HG02870 (cell line): Measurements from ENCODE around the gene SH2D4B.
A peak's percentile ranks its signal among the peaks of the same experiment; 100 is the strongest.
"Not testable (repeated sequence)": the region's sequence is repeated elsewhere in the genome, so short reads cannot be mapped to it uniquely, and the experiment has no call there.

Experiments
- ATAC-seq: cut with Tn5 transposase; IDR thresholded peaks from one replicate; pipeline ENCODE4 v1.9.1; 2021; ENCODE audit warnings: mild to moderate bottlenecking, moderate library complexity; ENCODE audit not compliant: unreplicated experiment

Gene SH2D4B

DNA sequence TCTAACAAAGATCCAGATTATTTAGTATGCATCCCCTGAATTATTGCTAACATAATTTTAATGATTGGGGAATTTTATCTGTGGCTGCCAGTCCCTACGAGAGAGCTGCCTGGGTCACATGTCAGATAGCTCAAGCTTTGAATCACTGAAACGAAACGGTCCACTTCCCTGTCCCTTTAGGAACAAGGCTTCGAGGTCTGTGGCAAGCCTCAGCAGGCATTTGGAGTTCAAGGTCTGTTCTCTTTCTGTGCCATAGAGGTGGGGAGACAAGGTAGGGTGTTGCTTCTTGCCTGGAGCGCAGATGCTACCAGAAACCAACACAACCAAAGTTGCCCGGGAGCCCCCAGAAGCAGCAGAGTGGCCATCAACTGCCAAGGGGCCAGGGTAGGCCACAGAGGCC, 13.9 kb upstream of the SH2D4B start:
- ATAC-seq: no peak

DNA sequence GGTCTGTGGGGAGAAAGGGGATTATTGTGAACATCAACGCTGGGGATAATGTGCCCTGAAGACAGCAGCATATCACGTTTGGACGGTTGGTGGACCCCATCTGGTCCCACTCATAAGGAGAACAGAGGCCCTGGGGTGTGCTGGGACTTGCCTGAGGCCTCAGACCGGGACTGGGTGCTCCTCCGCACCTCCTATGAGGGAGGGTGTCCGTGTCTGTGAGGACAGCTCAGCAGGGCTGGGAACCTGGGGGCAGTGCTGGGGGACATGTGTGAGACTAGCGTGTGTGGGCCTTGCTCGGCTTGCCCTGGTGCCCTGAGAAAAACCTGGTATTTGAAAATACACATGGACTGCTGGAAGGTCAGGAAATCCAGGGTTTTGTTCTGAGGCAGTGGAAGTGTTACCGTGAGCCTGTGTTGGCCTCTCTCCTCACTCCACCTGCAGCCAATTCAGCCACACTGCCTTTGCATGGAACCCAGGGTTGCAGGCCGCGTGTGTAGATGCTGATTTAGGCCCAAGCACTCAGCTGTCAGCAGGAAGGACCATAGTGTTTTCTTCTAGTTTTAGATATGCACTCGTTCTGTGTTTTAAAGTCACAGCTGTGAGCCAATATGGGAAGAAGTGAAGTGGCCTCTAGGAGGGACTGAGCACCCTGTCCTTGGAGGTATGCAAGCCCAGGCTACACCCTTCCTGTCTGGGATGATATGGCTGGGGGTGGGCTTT, 13.4 kb upstream of the SH2D4B start:
- ATAC-seq: no peak

DNA sequence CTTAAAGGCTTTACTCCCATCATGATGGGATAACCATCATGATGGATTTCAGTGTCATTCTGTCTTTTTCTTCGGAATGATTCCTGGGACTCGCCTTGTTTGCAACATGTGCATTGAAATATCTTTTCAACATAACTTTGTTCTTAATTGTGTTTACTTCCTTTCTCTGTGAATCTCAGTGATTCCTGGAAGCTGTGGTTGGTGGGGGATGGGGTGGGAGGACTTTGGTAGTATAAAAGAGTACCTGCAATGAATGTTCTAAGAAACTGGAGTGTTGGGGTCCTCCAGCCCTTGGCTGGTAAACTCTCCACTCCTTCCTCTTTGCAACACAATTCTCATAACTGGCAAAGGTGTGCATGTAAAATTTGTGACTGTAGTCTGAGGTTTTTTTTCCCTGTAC, 11.5 kb upstream of the SH2D4B start:
- ATAC-seq: no peak

DNA sequence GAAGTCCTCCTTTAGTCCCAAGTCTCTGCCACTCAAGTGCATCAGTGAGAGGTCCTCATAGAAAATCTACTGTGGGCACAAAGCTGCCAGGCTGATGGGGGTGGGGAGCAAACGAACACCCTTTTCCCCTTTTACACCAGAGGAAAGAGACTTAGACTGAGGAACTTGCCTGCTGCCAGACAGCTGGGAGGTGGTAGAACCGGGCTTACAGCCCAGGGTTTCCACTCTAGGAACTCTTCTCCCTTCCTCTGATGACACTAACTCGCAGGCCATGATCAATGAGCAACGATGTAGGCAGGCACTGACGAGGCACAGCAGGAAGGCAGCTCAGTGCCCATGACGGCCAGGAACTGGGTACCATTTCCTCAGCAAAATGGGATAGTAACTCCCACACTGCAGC, 11.0 kb upstream of the SH2D4B start:
- ATAC-seq: no peak

DNA sequence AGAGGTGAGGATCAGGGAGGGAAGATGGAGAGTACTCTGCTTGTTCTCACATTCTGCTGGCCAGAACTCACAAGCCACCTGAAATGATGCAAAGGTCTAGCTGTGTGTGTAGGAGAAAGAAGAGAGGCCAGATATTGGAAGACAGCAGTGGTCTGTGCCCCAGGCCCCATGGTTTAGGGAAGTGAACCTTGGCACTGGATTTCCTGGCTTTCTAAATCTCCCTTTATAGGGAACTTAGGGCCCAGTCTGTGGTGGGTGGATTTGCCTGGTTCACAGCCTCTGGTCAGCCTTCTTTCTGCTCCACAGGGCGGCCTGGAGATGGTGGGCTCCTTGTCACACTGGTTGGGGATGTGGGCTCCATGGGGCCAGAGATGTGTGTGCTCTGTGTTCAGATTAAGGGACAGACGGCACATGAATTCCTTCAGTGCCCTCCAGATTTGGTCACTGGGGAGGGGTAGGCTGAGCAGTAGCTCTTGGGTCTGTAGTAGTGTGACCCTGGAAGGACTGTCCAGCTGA, 9.5 kb upstream of the SH2D4B start:
- ATAC-seq: no peak

DNA sequence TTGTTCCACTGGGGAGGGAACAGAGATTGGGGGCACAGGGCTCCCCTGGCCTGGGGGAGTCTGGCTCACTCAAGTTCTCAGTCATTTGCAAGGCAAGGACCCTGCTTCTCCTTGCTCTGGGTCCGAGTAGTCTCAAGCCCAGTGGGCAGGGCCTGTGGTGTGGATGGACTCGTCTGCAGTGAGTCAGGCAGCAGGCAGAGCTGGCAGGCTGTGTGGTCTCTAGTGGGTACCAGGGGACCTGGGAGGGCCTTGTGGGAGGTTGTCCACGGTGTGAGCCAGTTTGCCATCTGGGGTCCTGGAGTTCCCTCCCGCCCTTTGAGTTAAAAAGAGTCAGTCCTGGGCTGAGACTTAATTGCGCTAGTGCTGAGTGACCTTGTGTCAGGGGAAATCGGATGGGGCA, 8.8 kb upstream of the SH2D4B start:
- ATAC-seq: no peak

DNA sequence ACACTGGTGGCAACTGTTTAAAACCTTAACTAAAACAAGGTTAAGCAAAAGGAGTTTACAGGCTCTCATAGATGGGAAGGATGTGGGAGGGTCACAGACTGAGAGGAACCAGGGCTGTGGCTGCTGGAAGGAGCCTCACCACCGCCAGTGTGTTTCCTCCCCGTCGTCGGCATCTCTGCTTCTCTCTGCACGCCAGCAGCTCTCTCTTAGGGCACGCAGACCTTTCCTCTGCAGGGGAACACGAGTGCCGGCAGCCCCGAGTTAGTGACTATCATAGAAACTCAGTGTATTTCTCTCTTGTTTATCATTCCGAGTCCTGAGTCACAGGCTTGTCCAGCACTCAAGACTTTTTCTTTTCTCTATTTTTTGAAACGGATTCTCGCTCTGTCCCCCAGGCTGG, 8.1 kb upstream of the SH2D4B start:
- ATAC-seq: no peak

DNA sequence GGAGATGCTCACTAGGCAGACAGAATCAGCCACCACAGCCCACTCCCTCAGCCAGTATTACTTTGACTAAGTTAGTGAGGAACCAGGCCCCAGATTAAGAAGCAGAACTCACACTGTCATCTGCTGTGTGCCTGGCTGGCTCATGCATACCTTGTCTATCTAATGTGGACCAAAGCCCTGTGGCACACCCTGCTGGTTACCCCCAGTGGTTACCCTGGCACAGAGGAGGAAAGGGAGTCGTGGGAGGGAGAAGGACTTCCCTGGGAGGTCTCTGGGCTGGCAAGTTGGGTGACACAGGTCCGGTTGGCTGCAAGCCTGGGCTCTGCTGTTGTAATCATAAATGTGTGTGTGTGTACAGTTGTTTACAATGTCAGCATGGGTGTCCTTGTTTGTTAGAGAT, 7.5 kb upstream of the SH2D4B start:
- no peak for ATAC-seq

DNA sequence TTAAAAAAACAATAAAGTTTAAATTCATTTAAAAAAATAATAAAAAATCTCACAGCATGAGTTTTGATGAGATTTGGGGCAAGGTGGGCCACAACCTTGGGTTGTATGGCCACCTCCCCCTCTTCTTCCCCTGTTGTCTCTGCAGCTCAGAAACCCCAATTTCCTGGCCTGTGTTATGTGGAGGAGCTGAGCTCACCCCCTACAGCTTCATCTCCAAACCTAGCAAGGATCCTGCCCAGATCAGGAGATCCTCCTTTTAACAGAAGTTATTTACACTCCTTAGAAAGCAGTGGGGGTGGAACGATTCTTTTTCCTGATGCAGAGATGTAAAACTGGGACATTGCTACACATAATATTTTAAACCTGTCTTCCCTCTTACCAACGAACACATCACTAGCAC, 6.9 kb upstream of the SH2D4B start:
- no peak for ATAC-seq

DNA sequence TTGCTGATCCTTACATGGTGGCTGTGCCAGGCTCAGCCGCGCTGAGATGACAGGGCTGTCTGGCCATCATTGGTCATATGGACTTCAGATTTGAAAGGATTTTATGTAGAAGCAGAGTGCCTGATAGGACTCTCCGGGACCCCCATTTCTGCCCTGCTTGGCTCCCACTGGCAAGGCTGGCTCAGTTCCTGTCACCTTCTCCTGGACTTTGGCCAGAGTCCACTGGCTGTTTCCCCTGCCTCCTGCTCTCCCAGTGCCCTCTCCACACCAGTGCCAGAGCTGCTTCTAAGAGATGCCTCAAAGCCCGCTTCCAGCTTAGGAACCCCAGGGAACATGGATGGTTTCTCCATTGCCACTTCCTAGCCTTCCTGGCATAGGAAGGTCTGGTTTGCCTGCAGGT, 5.1 kb upstream of the SH2D4B start:
- ATAC-seq: no peak

DNA sequence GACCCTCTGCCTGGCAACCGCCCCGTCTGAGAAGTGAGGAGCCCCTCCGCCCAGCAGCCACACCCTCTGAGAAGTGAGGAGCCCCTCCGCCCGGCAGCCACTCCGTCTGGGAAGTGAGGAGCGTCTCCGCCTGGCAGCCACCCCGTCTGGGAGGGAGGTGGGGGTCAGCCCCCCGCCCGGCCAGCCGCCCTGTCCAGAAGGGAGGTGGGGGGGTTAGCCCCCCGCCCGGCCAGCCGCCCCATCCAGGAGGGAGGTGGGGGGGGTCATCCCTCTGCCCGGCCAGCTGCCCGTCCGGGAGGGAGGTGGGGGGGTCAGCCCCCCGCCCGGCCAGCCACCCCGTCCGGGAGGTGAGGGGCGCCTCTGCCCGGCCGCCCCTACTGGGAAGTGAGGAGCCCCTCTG, 3.6 kb upstream of the SH2D4B start:
- not testable (repeated sequence) for ATAC-seq

DNA sequence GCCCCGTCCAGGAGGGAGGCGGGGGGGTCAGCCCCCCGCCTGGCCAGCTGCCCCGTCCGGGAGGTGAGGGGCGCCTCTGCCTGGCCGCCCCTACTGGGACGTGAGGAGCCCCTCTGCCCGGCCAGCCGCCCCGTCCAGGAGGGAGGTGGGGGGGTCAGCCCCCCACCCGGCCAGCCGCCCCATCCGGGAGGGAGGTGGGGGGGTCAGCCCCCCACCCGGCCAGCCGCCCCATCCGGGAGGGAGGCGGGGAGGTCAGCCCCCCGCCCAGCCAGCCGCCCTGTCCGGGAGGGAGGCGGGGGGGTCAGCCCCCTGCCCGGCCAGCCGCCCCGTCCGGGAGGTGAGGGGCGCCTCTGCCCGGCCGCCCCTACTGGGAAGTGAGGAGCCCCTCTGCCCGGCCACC, 3.1 kb upstream of the SH2D4B start:
- not testable (repeated sequence) for ATAC-seq

DNA sequence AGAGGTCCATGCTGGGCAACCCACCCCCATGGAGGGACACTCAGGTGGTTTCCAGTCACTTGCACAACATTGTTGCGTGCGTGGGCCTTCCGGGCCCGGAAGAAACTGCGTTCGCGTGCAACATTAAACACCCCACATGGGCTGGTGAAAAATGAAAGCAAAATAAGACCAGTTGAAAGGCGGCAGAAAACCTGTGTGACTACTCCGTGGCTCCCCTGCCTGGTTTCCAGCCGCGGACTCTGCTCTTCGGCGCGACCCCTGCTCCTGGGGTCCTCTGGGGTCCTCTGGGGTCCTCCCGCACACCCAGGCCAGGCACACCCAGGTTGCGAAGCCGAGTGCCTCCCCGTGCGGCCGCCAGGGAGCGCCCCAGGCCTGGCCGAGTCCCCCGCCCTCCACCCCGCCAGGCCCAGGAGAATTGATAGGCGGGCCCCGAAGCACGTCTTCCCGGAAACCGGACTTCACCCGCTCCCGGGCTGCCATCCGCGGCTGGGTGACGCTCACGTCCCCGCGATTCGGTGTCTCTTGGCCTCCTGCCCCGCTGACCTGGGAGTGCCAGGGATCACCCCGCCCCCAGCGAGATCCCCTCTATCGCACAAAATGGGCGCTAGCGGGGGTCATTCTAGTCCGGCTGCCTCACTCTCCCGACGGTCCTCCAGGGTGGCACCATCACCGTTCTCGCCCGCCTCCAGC, 1.9 kb upstream of the SH2D4B start:
- peak; percentile 61 for ATAC-seq

DNA sequence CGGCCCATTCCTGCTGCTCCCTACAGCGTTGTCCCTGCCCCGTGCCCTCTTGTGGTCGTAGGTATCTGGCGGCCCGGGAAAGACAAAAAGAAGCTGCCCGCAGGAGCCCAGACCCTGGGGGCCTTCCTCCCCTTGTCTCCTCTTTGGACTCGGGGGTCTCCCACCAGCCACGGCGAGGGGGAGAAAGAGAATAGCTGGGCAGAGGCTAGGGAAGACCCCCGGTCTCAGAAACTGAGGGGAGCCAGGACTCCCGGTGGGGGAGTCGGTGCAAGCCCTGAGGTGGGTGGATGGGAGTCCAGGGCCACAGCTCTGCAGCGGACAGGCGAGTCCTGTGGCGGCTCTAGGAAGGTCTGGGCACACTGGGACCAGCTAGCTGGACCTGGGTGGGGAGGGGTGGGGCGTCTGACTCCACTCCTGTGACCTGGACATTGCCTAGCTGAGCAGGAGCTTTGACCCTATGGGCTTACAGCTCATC, 1.3 kb upstream of the SH2D4B start:
- ATAC-seq: no peak

DNA sequence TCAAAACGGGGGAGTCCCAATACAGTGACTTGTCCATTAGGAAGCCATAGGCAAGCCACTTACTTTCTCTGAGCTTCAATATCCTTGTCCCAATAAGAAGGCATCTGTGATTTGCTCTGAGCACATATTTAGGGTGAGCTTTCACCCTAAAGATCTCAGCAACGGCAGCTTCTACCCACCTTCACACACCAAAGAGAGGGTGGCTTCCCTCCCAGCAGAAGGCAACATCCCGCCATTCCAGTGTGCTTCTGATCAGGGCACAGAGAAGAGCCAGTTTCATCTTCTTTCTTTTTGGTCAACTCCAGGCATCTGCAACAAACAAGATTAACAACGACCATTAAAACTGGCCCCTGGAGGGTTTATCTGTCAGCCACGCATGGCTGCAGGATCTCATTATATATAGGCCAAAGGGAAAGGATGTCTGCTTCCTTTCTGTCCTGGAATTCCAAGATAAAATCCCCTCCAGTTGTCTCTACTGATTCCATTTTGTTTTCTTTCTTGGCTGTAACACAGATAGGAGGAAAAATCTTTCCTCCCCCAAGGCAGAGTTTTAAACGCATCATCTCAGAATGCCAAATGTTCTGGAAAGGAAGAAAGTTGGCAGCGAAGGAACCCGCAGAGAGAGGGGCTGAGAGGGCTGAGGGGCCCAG, 491 bp upstream of the SH2D4B start:
- ATAC-seq: no peak

DNA sequence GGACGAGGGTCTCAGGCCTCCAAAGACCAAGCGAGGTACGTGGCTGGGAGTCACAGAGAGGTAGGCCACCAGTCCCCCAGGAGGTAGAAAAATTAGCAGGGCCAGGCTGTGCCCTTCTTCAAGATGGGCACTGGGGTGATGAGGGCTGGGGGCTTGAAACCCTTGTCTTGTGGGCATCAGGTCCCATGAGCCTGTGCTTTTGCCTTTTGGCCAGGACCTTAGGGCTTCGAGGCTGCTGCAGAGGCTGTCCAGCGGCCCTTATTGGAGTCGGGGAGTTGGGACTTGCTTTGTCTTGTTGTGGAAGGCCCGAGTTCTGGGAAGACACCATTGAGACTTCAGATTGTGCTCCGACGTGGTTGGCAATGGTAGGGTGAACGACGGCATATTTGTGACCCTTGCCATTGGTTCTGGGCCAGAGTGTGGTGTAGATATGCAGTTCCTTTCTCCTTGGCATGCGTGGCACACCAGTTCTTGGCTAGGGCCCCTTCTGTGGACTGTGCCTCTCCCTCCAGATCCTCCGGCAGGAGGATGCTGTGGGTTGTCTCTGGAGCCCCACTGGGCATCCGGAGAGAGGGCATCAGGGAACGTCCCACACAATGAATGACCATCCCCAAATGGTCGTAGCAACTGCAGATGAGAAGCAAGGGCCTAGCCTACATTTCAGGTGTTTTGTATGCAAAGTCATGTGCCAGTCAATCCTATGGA, 931 bp downstream of the SH2D4B start:
- ATAC-seq: no peak

DNA sequence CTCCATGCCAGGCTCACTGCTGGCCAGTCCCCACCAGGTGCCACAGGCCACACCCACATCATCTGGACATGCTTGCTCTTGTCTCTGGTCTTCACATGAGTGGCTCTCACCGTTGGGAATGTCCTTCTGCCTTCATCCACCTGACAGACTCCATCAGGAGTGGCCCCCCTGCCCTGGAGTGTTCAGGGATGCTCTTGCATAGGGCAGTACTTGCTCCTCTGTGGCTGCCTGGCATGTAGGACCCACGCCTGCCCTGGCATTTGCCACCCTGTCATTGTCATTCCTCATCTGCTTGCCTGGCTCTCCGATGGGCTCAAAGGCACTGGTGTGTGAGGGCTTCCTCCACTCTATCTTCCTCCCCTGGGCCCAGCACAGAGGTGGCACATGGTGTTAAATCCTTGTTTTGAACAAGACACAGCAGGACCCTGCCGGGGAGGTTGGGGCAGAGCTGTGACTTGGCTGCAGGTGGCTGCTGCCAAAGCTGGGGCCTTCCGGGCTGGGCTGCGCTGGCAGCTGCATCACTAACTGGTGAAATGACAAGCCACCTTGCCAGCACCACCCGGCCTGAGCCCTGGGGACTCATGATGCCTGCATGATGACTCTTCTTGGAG, 1.8 kb downstream of the SH2D4B start:
- ATAC-seq: no peak

DNA sequence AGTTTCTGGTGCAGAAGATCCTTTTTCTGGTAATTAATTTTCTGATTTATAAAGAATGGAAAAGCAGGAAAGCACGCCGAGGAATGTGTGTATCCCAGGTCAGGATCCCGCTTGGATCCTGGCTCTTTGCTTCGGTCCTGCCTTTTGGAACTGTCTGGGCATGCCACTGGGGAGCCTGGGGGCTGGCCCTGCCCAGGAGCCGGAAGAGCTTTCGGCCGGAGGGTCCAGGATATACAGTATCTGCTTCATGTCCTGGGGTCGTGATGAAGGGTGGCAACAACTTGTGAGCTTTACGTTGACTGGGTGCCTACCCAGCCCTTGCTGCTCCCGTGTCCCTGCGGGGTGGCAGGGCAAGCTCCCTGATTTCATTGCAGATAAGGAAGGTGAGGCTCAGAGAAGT, 2.4 kb downstream of the SH2D4B start:
- no peak for ATAC-seq

DNA sequence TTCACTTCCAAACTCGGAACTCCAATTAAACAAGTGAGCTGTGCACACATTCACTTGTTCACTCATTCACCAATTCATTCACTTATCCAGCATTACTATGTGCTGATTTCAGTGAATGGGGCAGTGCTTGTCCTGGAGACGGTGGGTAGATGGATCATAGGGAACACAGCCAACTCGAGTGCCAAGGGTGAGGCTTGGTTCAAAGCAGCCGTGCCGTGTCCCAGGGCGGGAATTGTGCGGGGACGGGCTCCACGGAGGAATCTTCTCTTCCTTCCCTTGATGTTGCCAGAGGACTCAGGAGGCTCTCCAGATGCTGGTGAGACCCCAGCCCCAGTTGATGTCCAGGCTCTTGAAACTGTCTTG, 2.9 kb downstream of the SH2D4B start:
- no peak for ATAC-seq

DNA sequence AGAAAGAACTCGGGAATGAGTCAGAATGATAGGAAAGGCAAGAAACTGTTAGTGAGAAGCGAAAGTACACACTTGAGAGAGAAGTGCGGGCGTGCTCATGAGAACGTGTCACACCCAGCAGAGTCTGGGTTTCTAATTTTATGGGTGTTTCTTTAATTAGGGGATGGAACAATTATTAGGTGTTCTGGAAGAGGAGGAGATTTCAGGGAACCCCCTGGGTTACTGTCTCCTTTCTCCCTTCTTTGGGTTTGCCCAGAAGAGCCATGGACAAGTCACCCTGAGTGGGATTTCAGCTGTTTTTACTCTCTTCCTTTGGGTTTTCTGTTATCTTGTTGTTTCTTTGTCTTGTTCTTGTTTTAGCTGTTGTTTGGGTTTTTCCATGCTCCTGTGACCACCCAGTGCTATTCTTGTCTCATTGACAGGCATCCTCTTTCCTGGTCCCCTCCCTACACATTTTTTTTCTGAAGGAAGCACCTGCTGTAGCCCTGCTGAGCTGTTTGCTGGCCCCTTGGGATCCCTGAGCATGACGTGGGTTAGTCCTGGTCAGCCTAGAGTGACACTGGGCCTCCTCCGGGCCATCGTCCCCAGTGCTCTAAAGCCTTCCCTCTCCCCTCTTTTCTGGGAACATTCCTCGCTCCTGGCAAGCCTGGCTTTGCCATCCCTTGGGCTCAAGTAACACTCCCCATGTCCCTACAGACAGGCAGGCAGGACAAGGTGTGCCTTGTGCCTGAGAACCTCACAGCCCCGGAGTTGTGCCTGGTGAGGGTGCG, 3.5 kb downstream of the SH2D4B start:
- ATAC-seq: peak; percentile 81
